Central memory CD4-positive, alpha-beta T cell (primary cell): Measurements from ENCODE around the gene NR4A2.

ENCODE experiments used
- DNase-seq: peaks from one replicate; pipeline ENCODE4 v3.0.0; 2022

NR4A2 gene

DNA sequence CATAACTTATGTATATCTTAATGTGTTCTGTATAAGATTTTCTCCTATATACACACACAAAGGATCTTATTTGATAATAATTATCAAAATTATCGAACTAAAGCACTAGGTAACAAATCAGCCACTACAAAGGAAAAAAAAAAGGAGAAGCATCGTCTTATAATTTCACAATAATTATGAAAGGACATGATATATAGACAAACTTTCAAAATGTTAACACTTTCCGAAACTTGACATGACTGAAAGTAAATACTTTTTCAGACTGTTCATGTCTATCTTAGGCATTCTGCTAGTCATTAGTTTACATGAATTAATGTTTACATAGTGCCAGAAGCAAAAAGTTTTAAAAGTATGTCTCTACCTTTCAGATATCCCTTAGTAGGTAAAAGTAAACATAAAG lies 7.3 kb upstream of the NR4A2 start:
- DNase-seq = no peak

DNA sequence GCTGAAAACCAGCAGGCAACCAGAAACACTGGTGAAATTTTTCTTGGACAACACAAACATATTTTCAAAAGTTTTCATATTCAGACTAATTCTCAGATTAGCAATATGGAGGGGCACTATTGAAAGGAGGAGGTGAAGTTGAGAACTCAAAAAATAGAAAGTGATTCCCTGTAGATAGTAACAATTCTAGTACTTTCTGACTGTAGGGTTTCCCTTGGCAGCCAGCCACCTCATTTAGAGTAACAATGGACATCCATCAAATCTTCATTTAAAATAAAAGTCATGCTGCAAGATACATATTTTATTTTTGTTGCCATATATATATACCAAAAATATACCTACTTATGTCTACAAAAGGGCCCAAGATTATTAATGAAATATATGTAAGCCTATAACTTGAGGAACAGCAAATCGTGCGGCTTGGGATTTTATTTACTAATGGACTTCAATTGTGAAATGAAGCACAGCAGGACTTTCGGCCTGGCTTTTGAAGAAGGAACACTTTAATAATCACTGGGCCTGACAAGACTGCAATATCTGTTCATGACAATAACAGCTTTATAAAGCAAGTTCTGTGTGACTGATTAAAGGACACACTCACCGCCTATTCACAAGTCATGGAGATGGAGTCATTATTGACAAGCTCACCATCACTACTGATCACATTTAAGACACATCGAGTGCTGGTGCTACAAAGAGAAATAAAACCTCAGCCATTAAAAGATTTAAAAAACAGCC lies 6.8 kb upstream of the NR4A2 start:
- no peak for DNase-seq

DNA sequence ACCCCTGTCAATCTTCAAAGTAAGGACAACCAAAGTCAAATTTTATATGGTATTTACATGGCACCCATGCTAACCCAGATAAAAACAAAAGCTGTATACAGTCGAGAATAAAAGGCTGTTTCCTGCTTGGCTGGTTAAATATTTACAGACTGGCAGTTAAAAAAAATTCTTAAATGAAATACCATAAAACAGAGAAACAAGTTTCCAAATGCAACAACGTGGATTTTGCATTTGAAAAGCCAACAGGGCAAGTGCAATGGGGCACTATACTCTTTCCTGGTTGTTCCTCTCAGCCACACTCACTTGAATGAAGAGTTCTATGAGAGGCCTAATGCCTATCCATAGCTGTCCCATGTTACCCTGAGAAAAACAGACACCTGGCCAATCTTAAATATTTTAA lies 6.1 kb upstream of the NR4A2 start:
- DNase-seq = no peak

DNA sequence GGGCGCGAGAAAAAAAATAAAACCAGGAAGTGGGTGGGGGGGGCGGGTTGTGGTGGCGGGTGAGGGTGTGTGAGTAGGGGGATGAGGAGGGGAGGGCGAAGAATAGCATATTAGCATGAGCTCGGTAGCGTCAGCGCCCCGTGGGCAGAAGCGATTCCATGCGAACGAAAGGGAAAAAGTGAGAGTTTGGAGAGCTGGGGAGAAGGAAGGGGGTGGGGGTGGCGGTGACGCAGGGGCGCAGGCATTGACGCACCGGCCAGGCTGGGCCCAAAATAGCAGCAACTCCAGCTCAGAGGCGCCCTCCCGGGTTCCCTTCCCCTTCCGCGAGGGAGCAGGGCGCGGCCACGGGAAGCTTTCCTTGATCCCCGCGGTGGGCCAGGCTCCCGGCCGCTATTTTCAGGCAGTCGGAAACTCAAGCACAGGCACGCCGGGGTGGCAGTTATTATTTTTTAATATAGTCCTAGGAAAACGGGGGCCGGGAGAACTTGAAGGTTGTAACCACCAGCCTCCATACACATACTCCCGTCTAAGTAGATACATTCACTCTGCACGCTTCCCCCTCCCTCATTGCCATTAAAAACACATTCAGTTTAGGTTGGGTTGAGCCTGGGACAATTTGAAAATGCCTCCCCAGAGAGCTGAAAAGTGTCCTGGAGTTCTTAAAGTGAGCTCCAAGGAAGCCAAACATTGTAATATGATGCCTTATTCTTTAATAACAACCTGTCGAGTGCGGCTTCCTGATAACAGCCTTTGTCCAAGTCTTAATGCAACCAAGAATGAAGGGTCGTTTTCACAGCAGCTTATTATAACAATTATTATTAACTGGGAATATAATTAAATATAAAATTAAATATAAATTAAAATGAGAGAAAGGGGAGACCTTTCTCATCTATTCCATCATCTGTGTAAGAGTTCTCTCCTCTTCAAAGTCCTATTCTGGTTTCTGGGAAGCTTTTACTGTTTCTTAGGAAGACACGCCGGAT lies 2.3 kb upstream of the NR4A2 start:
- peak; percentile 90 for DNase-seq

DNA sequence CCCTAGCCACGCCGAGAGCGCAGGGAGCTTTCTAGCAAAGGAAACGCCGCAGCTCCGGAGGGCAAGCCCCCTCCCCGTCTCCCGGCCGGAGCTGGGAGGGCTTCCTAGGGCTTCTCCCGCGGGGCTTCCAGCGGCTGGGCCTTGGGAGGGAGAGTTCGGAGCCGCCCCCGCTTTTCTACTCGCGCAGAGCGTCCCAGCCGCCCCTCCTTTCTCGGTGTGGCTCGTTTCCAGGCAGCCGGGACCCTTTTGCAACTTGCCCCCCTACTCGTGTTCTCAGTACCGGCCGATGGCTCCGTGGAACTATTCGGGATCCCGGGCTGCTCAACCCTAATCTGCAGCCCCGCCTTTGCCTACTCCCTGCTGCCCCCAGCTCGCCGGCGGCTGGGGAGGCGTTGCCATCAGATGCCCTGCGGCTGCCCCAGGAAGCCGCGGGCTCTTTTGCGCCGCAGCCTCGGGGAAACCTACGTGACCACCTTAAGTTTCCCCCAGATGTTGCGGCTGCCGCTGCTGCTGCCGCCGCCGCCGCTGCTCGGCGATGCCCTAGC lies 1.5 kb upstream of the NR4A2 start:
- no peak for DNase-seq

DNA sequence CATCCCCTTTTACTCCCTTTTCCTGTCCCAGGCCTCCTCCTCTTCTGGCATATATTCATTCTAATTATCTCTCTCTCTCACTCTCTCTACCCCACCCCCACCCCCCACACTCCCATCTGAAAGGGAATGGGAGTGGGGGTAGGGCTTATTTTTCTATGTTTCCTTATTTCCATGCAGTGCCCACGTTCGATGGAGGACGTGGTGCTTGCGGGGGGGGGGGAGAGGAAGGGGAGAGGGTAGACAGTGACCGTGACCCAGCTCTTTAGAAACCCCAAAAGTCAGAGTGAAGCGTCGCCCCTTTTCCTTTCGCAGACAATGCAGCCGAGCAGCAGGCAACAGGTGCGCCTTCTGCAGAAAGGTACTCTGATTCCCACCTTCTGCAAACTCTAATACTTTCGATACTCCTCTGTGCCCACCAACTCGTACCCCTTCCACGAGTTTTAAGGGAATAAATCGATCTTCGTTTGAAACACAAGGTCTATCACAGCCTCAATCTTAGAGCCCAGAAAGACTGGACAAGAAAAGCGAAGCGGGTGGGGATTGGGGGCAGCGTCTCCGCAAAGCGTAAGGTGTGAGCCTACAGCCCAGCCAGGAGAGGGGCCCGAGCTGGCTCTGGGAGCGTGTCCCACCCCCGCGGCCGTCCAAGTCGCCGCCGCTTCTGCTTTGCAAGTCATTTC lies 891 bp upstream of the NR4A2 start:
- DNase-seq = no peak

DNA sequence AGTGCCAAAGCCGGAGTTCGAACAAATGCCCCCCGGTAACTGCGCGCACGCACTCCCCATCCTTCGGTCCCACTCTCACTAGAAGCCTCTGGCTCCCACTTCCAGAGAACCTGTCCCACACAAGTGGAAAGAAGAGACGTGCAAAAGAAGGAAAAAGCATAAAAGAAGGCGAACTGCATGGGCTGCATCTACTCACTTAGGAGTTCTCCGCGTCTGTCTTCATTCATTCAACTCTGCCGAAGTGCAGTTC lies 312 bp downstream of the NR4A2 start:
- no peak for DNase-seq

DNA sequence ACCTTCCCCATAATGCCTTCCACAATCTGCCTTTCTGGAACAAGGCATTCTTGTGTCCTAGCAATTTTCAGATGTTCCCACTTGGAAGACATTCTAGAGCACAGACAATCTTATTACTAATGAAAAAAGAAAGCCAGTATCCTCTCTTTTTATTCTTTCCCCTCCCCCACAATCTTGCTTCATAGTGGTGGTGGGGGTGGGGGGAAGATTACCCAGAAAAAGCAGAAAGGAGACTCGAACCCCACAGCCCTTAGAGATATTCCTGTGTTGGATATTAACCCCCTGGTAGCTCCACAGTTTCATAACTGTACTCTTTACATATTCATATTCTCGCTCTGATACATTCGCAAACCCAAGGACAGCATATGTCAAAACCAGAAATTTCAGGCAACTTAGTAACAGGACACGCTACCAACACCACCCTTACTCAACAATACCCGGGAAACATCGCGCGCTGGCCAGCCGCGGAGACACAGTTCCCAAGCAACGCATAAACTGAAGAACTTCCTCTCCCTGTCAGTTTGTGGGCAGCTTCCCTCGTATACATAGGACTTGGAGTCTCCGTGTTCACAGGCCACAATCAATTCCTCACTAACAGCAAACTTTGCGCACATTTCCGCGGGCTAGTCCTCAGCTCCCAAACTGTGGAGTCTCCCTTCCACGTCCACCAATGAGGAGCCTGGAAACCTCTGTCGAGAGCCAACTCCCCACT lies 793 bp downstream of the NR4A2 start:
- DNase-seq = peak; percentile 47

DNA sequence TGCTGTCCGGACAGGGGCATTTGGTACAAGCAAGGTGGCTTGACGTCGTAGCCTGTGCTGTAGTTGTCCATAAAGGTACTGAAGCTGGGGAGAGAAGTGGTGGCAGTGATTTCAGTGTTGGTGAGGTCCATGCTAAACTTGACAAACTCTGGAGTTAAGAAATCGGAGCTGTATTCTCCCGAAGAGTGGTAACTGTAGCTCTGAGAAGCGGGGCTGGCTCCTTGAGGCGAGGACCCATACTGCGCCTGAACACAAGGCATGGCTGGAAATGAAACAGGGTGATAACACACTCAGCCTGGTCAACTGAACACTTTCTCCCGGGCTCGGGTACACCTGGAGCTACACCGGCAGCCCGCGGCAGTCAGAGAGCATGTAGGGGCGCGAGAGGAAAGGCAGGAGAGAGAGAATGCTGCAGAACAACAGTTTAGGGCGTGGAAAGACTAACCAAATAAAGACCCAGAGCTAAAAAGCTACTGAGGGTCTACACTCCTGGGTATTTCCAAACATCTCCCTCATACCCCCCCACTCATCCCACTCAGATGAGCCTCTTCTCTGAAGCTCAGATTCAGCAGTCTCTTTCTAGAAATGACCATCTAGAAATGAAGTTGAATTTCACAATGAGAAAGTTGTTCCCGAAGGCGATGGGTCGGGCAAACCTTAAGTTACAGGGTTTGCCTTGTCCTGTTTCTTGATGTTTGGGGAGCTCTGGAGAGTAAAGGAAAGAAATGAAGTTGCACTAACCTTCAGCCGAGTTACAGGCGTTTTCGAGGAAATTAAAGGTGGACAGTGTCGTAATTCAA lies 2.4 kb downstream of the NR4A2 start:
- DNase-seq = peak; percentile 28

DNA sequence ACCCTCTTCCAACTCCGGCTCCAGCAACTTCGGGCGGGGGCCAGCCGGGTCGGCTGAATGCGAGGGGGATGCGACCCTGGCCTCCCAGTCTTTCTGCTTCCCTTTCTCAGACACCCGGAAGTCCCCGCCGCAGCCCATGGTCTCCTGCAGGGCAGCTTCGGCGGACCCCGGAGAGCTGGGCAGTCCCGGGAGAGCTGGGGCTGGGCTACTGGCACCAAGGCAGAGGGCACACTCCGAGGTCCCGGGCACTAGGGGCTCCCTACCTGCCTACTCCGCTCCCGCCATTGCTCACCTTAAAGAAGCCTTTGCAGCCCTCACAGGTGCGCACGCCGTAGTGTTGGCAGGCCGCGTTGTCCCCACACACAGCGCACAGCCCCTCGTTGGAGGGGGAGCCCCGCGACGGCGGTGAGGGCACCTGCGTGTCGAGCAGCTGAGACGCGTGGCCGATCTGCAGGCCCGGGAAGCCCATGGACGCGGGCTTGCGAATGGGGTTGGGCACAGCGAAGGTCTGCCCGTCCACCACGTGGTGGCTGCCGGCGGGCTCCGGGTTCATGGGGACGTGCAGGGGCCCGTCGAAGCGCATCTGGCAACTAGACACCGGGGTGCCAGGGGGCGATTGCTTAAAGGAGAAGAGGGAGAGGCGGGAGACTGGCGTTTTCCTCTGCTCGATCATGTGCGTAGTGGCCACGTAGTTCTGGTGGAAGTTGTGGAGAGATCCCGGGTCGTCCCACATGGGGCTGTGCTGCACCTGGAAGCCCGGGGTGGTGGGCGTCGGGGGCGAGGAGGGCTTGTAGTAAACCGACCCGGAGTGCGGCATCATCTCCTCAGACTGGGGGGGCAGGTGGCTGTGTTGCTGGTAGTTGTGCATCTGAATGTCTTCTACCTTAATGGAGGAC lies 3.2 kb downstream of the NR4A2 start:
- DNase-seq = peak; percentile 33

DNA sequence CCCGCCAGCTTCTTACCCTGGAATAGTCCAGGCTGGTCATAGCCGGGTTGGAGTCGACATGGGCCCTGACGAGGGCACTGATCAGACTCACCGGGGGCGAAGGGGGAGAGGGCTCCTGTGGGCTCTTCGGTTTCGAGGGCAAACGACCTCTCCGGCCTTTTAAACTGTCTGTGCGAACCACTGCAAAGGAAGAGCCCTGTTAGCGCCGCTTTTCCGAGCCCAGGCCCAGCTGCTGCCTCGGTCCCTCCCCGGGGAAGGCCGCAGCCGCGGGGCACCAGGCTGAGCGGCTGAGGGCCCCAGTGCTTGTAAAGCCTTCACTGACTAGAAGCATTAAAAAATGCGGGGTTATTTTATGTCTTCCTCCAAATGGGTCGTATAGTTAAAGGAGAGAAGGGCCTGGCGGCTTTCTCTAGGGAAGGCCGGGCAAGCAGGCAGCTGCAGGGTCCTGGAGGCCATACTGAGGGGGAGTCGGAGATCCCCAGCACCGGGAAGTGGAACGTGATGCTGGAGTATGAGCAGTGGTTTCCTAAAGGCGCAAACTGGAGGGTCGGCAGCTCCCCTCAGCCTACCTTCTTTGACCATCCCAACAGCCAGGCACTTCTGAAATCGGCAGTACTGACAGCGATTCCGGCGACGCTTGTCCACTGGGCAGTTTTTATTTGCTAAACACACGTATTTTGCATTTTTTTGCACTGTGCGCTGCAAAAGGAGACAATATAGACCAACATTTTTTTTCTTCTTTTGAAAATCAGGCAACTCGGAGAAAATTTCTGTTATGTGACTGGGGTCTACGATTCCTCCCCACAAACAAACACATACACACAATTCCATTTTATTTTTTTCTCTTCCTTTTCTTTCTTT lies 4.5 kb downstream of the NR4A2 start:
- DNase-seq = peak; percentile 23

DNA sequence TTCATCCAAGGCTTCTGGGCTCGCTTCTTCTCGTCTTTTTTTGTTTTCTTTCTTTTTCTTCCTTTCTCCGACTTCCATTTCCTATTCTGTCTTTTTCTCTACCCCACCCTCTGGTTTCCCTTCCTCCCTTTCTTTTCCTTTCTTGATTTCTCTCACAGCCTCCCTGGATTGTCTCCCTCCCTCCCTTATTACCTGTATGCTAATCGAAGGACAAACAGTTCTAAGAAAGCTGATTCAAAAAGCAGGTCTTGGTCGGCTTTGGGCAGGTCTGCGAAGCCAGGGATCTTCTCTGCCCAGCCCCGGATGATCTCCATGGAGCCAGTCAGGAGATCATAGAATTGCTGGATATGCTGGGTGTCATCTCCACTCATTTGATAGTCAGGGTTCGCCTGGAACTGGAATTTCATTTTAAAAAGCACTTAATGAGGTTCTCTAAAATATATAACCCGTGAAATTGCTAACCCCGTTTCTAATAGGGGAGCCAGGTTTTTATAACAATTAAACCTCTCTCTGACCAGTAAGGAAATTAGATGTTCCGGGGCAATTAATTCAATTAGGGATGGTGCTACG lies 5.9 kb downstream of the NR4A2 start:
- DNase-seq = peak; percentile 2

DNA sequence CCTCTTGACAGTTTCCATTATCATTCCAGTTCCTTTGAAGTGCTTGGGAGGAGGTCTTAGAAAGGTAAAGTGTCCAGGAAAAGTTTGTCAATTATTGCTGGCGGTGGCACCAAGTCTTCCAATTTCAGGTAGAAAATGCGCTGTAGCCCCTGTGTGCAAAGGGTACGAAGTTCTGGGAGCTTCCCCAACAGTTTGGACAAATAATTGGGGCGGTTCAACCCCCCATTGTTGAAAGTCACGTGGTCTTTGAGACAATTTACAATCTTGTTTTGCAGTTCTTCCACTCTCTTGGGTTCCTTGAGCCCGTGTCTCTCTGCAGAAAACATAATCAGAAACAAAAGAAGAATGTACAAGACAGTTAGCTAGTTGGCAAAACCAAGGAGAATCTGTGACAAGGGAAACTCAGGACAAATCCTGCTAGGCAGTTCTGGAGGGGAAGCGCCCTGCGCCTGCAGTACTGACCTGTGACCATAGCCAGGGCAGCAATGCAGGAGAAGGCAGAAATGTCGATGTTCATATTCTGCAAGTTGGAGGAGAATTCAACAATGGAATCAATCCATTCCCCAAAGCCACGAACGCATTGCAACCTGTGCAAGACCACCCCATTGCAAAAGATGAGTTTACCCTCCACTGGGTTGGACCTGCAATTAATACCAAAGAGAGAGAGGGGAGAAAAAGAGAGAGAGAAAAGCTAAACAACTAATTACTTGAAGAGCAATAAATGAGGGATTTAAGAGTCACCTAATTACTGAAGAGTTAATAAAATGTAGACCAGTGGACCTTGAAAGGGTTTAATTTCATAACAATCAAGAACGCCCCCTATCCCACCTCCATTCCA lies 6.6 kb downstream of the NR4A2 start:
- peak; percentile 13 for DNase-seq

DNA sequence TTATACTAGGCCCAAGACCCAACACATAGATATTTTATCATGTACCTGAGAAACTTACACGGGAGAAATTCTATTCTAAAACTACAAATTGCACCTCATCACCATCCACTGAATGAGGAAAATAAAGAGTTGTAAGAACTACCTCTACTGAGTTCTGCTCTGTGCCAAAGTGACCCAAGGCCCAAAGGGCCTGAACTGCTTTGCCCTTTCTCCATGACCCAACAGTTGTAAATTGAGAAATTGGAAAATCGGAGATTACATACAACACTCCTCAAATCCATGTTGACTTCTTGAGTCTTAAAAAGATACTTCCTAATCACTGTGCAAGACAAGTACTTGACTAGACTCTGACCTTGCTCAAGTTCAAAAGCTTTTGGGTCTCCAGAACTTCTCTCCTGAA lies 8.8 kb downstream of the NR4A2 start:
- DNase-seq = peak; percentile 16

DNA sequence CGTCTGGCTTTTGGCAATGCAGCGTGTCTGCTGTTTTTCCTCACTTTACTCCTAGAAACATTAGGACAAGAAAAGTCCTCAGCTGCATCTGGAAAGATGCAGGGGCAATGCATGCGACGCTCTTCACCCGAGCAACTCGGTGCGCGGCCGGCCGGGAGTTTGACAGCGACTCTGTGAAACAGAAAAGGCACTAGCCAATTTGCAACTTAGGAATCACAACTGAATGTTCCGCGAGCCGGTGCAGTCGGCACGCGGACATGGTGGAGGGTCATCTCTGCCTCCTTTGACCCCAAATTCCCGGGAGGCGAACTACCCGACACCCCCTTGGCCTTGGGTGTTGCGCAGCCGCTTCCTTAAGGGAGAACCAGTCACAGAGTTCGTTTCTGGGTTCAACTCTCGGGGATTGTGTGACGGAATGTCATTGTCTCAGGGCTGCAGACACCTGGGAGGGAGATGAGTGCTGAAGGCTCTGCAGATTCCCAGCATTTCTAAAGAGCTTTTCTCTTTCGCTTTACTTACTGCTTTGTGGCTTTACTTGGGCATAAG lies 9.8 kb downstream of the NR4A2 start:
- DNase-seq = peak; percentile 13

DNA sequence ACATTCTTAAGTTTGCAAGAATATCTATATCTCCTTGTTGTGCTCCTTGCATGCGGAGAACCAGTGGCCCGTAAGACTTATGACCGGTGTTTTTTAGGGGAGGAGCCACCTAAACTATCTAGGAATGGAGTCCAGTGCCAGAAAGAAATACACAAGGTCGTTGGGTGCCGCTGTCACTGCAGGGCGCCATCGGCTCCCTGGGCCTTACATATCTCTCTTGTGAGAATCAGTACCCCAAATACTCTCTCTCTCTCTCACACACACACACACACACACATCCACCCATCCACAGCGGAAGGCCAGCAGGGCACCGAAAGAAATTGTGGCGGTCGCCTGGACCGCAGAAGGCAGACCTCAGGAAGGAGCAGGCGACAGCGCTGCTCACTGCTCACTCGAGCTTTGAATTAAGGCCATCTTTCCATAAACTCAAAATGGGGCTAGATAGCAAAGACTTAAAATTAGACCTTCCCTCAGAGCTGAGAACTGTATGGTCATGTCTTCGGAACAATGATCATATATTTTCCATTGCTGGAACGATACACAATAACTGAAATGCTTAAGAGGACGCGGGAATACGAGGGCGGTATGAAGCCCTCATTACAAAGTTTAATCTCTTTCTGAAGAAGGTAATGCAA lies 10.4 kb downstream of the NR4A2 start:
- peak; percentile 23 for DNase-seq

DNA sequence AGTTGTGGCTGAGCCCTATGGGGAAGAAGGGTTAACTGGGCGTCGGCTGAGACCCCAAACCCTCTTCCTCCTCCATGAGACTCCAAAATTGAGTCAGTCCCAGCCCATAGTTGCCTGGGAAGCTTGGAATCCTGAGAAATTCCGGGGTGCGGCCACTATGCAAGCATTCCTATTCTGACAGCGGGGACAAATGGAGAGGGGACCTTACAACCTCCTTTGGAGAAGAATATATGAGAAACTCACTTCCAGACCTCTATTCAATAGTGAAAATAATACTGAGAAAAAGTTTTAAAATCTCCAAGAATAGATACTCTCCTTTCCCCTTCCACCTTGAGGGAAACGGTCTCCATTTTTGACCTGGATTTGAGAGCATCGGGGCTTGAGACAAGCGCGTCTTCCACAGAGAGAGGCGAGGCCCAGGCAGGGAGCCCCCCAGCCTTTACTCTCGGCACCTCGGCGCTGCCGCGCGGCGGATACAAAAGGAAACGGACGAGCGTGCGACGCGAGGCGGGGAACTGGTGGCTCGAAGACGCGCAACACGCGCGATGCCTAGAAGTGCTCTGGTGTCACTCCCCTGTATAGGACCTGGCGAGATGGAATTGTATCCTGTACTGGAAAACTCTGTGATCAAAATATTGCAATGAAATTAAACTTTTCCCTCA lies 11.1 kb downstream of the NR4A2 start:
- DNase-seq = peak; percentile 28
